Astrocyte (in vitro differentiated cells and primary cell): ENCODE results near the gene ASXL1.

Experiments
- CTCF ChIP-seq: IDR thresholded peaks from 2 replicates; pipeline ENCODE4 v1.5.1; 2011; ENCODE audit warnings: low read depth, mild to moderate bottlenecking, inconsistent platforms, low read length, moderate library complexity; ENCODE audit not compliant: insufficient read depth
- EZH2 ChIP-seq: IDR thresholded peaks from 2 replicates; pipeline ENCODE4 v1.6.1; 2012; ENCODE audit warnings: mild to moderate bottlenecking, low read length, inconsistent platforms; ENCODE audit not compliant: insufficient read depth

- TF ChIP-seq CTCF, result no peak
- no peak for TF ChIP-seq EZH2
These were observed 124.5 kb downstream of the ASXL1 start for GRCh38 chr20:32482442-32483261.
